SU-DHL-6 (cell line): ENCODE data around the gene POT1.

Experiments used
- CTCF ChIP-seq: fragments of 200-600 bp; sonication (generic); IDR thresholded peaks from one replicate; pipeline ENCODE4 v1.5.1; 2017; ENCODE audit warnings: antibody characterized with exemption, mild to moderate bottlenecking, low read length, moderate library complexity; ENCODE audit not compliant: insufficient read depth, poor library complexity, severe bottlenecking
- EZH2phosphoT487 ChIP-seq: fragments of 200-600 bp; sonication (generic), shearing (Covaris generic); conservative IDR thresholded peaks from 2 replicates; pipeline ENCODE4 v1.6.1; 2018; ENCODE audit warnings: mild to moderate bottlenecking, antibody characterized with exemption, low read length, moderate library complexity, mixed read lengths

- TF ChIP-seq CTCF (no peak), EZH2phosphoT487 (no peak)
These were observed 128.2 kb downstream of the POT1 start for GRCh38 chr7:124801330-124801895.
